Measurements from ENCODE around the gene SERHL2.
A peak's percentile ranks its signal among the peaks of the same experiment; 100 is the strongest.
"Not testable (repeated sequence)": the region's sequence is repeated elsewhere in the genome, so short reads cannot be mapped to it uniquely, and the experiment has no call there.

The SERHL2 gene

DNA sequence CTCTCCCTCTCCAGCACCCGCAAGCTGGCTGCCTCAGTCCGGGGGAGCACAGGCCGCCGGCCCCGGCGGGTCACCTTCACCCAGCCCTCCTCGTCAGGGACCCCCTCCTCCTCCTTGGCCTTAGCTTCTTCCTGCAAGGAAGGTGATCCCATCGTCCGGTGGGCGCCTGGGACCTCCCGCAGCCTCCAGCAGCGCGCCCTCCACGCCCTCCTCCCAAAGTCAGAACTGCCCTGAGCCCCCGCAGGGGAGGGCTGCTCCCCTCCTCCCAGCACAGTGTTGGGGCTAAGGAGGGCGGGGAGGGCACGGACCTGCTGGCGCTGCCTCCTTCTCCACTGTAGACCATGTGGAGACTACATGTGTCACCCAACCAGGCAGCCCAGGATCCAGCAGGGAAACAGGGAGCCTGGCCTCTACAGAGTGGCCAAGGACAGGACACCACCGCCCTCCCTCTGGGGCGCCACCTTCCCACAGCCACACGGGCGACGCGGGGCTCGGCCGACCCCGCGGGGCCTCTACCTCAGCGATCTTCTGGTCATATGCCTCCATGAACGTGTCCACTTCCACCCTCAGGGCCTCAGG, 22.3 kb downstream of the SERHL2 start:
- DNase-seq, result not testable (repeated sequence)

DNA sequence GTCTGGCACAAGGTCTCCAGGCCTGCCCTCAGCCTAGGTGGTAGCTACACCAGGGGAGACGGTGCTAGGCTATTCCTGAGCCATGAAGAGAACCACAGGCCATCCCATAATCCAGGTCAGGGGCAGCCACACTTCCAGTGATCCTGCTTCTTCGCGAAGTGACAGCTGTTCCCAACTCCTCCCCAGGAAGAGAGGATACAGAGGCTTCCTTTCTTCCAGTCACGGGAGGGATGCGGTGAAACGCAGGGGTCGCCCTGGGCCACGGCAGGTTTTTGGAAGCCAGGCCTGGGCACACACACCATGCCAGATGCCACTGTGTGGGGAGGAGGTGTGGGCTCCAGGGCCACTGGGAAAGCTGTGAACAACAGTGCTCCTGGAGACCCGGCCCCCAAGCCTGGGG, 23.4 kb downstream of the SERHL2 start:
- not testable (repeated sequence) for DNase-seq

DNA sequence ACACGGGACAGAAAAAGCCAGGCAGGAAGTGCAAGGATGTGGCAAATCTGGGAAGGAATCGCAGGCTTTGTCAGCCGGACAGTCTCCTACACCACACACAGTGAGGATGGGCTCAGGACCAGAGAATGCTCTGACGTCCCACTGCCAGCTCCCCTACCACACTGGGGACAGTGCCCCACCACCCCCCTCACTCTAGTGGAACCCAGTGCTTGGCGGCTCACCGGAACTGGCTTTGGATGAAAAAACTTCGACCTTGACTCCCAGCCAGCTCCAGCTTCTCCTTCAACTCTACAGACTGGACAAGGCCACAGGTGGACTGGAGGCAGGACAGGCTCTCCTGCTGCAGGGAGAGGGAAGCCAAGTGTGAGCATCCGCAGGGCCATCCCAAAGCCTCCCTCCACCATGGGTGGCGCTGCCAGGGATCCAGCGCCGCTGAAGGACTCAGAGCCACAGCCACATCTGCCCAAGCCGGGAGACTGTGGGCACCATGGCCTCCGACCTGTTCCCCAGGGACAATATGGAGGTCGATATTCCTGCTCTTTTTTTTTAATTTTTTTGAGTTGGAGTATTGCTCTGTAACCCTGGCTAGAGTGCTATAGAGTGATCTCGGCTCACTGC, 24.0 kb downstream of the SERHL2 start:
- no peak for DNase-seq

DNA sequence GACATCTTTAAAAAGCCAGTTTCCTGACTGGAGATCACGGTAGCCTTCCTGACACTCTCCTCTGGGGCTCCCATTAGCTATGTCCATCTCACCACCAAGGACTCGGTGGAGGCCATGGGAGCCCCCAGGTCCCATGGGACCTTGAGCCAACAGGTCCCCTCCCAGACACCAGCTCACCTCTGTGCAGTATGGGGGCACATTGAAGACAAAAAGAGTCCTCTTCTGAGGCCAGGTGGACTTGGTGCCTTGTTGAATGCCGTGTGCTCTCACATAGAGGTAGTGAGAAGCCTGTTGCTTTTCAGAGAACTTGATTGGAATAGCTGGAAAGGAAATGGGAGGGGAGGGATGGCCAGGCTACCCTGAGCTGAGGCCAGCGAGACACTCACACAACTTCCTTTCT, 26.3 kb downstream of the SERHL2 start:
- not testable (repeated sequence) for DNase-seq

DNA sequence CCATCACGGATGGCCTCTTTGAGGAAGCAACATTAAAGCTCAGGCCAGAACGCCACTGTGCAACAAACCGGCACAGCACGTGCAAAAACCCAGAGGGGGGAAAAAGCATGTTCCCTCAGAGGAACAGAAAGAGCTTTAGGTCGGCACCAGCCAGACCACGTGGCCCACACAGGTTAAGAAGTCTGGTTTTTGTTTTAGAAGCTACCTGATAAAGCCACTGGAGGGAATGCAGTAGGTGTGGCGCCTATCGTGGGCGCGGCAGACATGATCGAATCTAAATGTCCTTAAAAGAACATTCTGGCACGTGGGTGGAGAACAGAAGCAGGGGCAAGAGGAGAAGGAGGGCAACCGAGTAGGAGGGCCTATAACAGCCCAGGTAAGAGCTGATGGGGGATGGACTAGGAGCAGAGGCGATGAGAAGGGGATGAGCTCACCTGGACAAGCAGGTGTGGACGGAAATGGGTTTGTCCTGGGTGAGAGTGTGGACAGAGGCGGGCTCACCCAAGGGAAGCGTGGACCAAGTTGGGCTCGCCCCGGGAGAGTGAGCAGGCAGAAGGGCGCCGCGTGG, 27.5 kb downstream of the SERHL2 start:
- not testable (repeated sequence) for DNase-seq

DNA sequence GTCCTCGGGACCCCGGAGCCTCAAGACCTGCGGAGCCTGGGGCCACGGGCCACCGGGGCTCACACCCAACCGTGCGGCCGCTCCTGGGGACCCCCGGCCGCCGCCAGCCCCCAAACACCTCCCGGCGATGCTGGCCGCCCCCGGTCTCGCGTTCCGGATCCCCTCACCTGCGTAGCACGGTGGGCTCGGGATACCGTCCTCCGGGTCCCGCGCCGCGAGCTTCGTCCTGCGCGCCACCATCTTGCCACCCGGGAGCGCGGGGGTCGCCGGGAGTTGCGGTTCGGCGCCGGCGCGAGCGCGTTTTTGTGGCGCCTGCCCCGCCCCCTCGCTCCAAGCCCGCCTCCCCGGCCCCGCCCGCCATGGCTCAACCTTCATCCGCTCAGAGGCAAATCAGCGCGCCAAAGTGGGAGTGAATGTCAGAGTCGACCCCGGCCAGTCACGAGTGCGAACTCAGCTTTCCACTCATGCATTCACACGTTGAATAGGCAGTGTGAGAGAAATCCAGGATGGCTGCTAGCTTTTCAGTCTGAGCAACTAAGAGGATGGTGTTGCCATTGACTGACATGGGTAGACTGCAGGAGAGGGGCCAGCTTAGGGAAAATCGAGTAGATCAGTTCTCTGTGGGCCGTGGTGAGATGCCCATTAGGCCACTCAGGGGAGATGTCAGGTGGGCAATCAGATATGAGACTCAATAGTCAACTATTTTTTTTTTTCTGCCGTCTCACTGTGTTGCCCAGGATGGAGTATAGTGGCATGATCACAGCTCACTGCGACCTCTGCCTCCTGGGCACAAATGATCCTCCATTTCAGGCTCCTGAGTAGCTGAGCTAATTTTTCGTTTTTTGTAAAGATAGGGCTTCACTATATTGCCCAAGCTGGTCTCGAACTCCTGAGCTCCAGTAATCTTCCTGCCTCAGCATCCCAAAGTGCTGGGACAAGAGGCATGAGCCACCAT, 28.3 kb downstream of the SERHL2 start:
- peak; percentile 72 for DNase-seq

DNA sequence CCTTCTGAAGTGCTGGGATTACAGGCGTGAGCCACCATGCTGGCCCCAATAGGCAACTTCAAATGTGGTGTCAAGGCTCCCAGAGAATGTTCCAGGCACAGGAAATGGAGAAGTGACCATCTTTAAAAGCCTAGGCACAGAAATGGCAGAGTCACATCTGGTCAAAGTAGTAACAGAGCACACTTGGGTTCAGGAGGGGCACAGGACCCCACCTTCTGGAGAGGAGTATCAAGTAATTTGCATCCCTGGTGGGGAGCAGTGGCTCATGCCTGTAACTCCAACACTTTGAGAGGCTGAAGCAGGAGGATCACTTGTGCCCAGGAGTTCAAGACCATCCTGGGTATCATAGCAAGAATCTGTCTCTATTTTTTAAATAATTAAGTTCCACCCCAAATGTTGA, 29.2 kb downstream of the SERHL2 start:
- no peak for DNase-seq

DNA sequence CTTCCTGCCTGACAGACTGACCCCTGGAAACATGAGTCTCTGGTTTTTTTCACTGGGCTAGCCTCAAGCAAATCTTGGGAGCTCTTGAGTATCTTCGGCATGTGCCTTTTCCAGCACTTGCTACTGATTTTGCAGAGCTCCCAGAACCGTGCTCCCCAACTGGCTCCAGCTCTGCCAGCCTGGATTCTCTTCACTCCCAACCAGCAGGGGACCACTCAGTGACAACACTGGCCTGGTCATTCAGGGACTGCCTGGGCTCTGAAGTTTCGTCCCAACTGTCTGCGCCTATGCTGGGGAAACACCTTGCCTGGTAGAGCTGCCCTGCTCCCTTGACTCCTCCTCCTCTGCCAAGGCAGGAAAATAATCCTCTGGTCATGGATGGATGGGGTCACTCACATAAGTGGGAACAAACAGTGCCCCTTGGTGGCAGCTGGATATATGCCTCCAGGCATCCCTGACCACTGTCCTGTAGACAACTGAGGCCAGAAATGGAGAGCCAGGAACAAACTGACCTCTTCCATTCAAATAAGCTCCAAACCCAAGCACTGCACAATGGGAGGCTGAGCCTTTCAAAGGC, 30.7 kb downstream of the SERHL2 start:
- no peak for DNase-seq

DNA sequence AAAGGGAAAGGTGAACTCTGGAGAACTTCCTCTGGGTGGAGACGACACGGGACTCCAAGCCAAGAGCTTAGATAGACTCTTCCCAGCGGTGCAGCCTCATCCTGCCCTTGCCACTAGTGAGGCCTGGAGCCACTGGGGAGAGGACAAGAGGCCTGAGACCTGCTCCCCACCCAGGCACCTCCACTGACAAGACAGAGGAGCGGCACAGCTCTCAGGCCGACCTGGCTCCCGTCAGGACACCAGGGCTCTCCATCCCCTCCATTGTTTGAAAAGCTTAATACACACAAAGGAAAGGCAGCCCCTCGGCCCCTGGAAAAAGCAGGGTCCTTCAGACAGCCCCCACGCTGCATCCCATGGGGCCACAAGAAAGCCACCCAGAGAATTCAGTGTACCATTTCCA, 31.3 kb downstream of the SERHL2 start:
- DNase-seq, result no peak

DNA sequence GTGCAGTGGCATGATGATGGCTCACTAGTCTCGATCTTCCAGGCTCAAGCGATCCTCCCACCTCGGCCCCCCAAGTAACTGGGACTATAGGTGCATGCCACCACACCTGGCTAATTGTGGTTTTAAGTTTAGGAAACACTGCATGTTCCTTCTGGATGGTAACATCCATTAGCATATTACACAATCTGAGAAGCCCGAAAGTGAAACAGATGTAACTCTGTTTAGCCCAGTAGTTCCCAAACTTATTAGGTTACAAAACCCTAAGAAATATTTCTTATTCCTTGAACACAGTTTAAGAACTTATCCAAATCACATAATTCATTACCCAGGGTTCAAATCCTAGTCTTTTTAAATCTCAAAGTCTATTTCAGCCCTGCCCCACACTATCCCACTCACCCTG, 32.6 kb downstream of the SERHL2 start:
- no peak for DNase-seq

DNA sequence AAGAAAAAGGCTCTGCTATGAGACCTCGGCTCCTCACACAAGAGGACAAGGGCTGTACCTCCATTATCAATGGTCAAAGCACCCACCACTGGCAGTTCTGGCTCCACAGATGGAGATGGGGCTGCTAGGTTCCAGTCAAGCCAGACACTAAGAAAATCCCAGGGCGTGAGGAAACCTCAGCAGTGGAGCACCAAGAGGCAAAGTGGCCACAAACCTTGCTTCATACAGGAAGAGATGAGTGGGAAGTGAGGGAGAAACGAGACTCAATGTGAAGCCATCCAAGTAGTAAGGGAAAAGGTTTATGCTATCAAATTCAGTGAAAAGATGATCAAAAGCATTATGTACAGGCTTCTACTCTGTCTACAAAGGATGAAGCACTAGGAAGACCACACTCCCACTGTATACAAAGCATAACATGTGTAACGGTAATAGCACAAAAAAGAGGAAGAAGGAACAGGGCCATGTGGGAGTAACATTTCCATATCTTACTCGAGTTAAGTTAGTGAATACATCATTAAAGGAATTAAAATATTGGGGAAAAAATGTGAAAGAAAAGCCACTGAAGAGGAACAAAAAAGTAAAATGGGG, 33.9 kb downstream of the SERHL2 start:
- no peak for DNase-seq

DNA sequence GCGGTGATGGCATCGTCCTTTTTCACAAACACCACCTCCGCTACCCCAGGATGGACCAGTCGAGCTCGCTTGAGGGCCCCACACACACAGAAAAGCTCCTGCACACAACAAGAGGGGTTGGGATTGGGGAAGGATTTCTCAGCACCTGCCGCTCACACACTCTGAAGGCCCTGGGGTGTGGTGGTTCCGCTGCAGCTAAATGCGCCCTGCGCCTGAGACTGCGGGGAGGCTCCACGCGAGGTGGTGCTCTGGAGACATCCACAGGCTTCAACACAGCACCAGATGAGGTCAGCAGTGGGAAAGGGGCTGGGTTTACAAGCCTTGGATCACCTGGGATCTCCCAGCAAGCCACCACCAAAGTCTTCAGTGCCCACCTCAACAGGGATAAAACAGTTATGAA, 38.2 kb downstream of the SERHL2 start:
- no peak for DNase-seq

DNA sequence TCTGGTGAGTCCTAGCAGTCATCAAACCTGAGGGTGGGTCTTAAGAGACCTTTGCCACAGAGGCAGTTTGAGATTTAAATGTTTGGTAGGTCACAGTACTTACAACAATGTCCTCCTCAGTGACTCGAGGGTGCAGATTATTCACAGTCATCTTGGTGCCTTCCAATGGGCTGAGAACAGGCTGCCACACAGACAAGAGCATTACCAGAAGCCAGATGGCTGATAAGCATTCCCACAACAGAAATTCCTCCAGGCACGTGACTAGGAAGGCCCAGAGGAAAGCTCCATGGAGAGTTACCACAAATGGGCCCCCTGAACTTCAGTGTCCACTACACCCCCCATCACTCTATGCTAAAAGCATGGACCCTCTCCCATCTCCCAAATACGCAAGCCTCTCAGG, 41.7 kb downstream of the SERHL2 start:
- DNase-seq, result no peak

DNA sequence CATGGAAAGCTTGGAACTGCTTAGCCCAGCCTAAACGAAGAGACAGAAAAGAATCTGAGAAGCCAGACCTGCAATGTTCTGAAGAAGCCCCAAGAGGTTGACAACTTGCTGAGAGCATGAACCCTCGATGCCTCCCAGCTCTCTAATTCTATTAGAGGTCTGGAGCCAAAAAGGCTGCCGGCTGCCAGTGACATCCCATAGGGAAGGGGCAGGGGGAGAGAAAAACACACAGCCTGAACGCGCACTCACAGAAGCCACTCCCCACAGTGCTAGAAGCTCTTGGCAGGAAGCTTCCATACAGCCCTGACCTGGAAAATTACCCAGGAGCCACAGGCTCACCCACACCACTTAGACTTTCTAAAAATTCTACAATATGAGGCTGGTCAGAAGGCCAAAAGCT, 42.6 kb downstream of the SERHL2 start:
- DNase-seq, result no peak

DNA sequence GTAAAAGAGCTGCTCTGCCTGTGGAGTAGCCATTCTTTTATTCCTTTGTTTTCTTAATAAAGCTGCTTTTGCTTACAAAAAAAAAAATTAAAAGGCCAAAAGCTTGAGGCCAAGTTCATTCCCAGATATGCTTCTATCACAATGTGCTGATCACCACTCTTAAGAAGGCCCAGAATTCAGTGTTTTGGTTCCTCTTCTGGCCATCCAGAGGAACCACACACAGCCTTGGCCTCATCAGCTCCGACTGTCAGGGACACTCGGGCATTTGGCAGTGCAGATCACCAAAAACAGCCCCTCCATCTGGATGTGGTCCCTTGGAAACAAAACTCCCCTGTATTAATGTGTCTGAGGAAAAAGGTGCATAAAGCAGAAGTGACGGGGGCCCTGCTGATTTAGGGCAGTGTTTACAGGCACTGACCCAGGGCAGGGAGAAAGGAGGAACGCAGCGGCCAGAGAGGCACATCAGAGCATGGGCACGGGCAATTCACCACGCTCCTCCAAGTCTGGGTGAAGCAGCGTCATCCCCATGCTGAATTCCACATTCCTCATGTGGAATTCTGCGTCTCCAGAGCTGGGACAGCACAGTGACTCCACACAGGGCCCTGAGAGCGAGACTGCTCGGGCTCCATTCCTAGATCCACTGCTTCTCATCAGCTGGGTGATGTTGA, 43.2 kb downstream of the SERHL2 start:
- no peak for DNase-seq

DNA sequence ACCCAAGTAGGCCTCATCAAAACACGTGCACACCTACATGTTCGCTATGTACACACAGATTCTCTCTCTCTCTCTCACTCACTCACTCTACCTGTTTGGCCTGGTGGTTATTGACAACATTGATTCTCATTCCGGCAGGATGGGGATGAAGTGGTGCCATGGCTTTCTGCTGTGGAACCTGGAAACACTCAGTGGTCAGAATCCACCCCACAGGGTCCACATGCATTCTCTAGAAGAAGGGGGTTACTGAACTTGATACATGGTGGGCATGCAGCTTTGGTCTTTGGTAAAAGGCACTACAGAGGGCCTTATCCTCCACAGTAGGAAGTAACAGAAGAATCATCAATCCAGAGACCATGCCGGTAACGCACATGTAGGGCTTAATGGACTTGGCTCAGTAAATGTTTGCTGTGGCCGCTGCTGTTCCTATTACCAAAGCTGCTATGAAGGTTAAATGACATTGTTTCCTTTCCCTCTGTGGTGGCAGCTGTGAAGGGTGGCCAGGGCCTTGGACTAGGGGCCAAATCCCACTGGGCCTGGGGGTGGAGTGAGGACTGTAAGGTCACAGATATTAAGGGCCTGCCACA, 48.2 kb downstream of the SERHL2 start:
- no peak for DNase-seq

DNA sequence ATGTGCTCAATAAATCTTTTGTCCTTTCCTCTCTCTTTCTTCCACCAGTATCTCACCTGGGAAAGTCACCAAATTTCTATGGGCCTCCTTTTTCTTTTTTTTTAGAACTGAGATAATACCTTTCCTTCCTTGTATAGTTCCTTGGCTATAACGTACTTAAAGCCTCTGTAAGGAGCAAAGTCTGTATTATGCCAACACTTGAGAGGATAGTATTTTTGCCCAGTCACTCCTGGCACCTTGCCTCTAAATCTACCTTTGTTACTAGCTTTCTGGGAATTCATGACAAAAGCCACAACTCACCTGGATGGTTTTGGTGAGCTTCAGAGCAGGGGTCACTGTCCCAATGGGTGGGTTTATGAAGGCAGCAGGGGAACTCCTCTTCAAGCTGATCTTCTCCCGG, 48.7 kb downstream of the SERHL2 start:
- no peak for DNase-seq

DNA sequence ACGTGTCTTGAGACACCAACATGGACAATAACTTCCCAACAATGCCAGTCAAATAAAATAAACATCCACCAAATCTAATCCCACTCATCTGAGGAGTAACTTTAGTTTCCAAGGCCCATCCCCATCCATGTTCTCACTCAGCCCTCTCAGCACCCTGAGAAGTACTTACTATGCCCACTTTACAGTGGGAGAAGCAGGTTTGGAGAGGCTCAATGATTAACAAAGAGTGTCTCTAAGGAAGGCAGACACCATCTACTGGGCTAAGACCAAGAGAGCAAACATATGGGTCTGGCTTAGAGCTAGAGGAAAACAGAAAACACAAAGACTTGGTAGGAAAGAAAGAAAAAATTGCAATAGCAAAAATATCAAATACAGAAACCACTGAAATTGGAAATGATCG, 49.7 kb downstream of the SERHL2 start:
- no peak for DNase-seq

DNA sequence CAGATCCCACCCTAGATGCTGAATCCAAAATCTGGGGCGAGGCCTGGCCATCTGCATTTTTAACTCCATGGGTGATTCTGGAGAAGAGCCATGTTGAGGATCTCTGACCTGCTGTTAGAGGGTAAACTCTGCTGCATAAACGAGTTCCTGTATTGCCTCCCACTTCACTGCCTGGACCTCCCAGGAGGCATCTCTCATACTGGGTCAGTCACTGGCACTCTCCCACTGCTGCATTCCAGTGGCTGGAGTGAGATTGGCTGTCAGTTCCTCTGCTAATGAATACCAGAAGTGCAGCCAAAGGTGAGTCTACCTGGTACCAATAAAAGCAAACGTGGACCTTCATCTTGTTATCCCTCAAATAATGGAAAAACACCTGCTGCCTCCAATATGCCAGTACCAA, 50.6 kb downstream of the SERHL2 start:
- DNase-seq, result no peak

DNA sequence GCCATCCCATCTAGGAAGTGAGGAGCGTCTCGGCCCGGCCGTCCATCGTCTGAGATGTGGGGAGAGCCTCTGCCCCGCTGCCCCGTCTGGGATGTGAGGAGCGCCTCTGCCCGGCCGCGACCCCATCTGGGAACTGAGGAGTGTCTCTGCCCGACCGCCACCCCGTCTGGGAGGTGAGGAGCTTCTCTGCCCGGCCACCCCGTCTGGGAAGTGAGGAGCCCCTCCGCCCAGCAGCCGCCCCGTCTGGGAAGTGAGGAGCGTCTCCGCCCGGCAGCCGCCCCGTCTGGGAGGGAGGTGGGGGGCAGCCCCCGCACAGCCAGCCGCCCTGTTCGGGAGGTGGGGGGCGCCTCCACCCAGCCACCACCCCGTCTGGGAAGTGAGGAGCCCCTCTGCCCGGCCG, 53.9 kb downstream of the SERHL2 start:
- not testable (repeated sequence) for DNase-seq

DNA sequence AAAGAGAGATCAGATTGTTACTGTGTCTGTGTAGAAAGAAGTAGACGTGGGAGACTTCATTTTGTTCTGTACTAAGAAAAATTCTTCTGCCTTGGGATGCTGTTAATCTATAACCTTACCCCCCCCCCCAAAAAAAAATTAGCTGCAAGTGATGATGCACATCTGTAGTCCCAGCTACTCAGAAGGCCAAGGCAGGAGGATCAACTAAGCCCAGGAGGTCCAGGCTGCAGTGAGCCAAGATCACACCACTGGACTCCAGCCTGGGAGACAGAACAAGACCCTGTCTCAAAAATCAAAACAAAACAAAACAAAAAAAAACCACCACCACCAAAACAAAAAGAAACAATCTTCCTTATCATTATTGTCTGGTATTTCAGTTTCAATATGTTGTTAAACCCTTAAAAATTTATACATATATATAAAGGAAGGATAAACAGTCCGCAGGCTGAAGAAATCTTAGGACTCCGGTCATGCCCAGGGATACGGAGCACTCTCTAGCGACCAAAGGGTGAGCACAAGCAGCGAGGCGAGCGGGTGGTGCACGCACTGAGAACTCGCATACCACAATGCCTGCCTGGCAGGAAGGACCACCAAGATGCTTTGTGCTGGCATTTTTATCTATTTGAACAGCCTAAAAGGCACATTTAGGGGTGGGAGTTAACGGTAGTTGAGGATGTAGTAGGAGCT, 54.5 kb downstream of the SERHL2 start:
- DNase-seq, result no peak
